Adrenal gland (tissue), 5 donors: ENCODE measurements around the gene RSPH10B2.
"Not testable (repeated sequence)": the region's sequence is repeated elsewhere in the genome, so short reads cannot be mapped to it uniquely, and the experiment has no call there.

Experiments used
- CTCF ChIP-seq, 6 experiments: fragments of 450-650 bp in 4 of 6; fragments of 200-600 bp in 2 of 6; sonication (generic) in 1 of 6; IDR thresholded peaks; 1 replicate in 5 of 6; 2 replicates in 1 of 6; pipeline versions ENCODE4 v1.5.1 to v1.8.0; 2016 to 2021; ENCODE audit warnings: antibody characterized with exemption in 6 of 6, mild to moderate bottlenecking in 2 of 6, moderate library complexity in 1 of 6
- POLR2A ChIP-seq, 2 donors: fragments of 450-650 bp; IDR thresholded peaks; one replicate each; pipeline ENCODE4 v1.6.1; 2017; ENCODE audit warnings: antibody characterized with exemption in 2 of 2, mild to moderate bottlenecking in 2 of 2, moderate library complexity in 1 of 2
- donor health status: DM: no; HTN: no; CAD: no.

- not testable (repeated sequence) for TF ChIP-seq CTCF, POLR2A (IDR thresholded peaks at IDR 0.05)
These were observed 73.3 kb downstream of the RSPH10B2 start for GRCh38 chr7:6827180-6827579.
